Nucleus accumbens (tissue), 56 donors: Measurements from ENCODE around the gene RPS27L.
"Not testable (repeated sequence)": the region's sequence is repeated elsewhere in the genome, so short reads cannot be mapped to it uniquely, and the experiment has no call there.

ENCODE experiments used
- DNase-seq, 56 donors: peaks; one replicate each; lab custom pipeline; 2025; lab: John Stamatoyannopoulos, UW

Gene RPS27L

GRCh38 chr15:63104727-63105126 lies 52.5 kb downstream of the RPS27L start:
- no peak for DNase-seq

DNA sequence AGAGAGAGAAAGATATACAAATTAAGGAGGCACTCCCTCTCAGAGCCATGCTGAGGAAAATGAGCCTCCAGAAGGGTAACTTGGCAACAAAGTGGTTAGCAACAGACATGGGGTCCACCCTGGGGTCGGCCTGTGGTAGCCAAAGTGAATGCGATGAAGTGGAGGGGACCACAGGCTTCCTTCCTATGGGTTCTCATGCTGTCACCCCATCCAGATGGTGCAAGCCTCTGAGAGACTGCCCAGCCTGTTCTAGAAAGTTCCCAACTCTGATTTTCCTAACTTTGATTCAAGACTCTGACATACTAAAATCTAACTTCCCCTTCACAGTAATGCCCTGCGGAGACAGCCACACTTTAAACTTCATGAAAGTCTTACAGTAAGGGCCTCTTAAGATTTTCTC lies 53.9 kb downstream of the RPS27L start:
- no peak for DNase-seq

GRCh38 chr15:63099581-63099980 lies 57.7 kb downstream of the RPS27L start:
- not testable (repeated sequence) for DNase-seq

DNA sequence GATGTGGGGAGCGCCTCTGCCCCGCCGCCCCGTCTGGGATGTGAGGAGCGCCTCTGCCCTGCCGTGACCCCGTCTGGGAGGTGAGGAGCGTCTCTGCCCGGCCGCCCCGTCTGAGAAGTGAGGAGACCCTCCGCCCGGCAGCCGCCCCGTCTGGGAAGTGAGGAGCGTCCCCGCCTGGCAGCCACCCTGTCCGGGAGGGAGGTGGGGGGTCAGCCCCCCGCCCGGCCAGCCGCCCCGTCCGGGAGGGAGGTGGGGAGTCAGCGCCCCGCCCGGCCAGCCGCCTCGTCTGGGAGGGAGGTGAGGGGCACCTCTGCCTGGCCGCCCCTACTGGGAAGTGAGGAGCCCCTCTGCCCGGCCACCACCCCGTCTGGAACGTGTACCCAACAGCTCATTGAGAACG lies 58.4 kb downstream of the RPS27L start:
- DNase-seq = not testable (repeated sequence)
